Measurements from ENCODE around the gene NCKAP1.

DNA sequence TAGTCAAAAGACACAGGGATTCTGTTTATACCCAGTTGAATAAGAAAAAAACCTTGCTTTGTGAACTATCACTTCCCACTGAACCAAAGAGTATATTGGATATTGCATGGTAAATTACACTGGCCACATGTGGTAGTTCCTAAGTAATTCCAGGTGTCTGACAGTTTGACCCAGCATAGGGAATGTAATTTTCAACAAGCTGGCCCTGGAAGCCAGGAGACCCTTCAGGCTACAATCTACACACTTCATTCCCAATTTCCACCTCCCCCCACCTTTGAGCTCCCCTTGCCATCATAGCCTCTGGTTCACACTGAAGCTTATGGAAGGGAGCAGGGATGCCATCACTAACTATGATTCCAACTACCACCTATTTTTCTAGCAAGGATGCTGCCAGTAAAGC, 174.6 kb downstream of the NCKAP1 start:
- TF ChIP-seq POLR2A (IDR thresholded peaks at IDR 0.05; ENCODE audit: extremely low read depth, insufficient read length) (no peak), MYC (IDR thresholded peaks at IDR 0.05; ENCODE audit: low read depth, low read length) (no peak)
- TF ChIP-seq, protein P1, sequence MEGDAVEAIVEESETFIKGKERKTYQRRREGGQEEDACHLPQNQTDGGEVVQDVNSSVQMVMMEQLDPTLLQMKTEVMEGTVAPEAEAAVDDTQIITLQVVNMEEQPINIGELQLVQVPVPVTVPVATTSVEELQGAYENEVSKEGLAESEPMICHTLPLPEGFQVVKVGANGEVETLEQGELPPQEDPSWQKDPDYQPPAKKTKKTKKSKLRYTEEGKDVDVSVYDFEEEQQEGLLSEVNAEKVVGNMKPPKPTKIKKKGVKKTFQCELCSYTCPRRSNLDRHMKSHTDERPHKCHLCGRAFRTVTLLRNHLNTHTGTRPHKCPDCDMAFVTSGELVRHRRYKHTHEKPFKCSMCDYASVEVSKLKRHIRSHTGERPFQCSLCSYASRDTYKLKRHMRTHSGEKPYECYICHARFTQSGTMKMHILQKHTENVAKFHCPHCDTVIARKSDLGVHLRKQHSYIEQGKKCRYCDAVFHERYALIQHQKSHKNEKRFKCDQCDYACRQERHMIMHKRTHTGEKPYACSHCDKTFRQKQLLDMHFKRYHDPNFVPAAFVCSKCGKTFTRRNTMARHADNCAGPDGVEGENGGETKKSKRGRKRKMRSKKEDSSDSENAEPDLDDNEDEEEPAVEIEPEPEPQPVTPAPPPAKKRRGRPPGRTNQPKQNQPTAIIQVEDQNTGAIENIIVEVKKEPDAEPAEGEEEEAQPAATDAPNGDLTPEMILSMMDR (IDR thresholded peaks at IDR 0.05; ENCODE audit: low read depth, low read length): no peak
- TF ChIP-seq, protein P2, sequence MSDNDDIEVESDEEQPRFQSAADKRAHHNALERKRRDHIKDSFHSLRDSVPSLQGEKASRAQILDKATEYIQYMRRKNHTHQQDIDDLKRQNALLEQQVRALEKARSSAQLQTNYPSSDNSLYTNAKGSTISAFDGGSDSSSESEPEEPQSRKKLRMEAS (IDR thresholded peaks at IDR 0.05; ENCODE audit: low read depth, low read length): no peak
